NCI-H1092 (cell line): ENCODE measurements around the gene COL4A1.

Experiments used
- DNase-seq: peaks from one replicate; lab custom pipeline; 2025; lab: John Stamatoyannopoulos, UW

Gene COL4A1

DNA sequence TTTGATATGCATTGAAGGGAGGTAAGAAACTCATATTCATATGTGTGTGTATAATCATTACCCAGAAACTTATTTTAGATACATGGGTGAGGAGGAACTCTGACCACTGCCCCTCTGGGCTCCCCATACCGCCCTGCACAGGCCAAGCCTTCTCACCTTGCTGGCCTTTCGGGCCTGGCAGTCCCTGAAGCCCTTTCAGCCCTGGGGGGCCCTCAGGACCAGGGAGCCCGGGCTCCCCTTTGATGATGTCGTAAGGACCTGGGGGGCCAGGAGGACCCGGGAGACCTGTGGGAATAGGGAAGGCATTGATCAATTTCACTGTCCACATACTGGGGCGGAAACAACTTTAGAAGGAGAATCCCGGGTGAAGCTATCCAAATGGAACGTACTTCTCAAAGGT is 142.3 kb downstream of the COL4A1 start:
- no peak for DNase-seq

DNA sequence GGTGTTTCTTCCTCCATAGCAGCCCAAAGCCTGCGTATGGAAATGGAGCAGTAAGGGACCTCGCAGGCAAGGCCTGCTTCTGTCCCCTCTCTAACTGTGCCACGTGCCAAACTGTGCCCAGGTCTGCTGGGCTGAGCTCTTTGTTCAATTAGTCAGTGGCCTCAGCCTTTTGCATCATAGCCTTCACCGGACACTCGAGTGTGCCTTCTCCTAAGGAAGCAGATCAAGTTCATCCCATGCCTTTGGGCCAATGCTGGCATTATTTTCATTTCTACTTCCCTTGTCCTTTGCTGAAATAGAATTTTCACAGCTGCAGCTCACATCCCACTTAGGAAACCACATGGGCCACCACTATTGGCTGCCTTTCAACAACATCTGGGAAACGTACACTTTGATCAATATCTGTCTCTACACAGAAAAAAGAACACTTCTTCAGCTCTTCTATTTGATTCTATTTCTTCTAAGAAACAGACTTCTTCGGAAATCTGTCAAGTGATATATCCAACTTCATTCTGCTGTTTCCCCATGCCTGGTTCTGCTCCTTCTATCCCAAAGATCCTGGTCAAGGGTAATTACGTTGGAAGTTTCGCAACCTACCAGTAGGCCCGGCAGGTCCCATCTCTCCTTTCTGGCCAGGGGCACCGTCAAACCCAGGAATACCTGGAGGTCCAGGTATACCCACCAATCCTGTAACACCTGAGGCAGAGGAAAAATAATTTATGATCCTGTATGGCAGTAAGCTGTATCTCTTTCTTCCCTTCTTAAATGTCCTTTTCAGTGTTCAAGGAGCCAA is 143.9 kb downstream of the COL4A1 start:
- no peak for DNase-seq

DNA sequence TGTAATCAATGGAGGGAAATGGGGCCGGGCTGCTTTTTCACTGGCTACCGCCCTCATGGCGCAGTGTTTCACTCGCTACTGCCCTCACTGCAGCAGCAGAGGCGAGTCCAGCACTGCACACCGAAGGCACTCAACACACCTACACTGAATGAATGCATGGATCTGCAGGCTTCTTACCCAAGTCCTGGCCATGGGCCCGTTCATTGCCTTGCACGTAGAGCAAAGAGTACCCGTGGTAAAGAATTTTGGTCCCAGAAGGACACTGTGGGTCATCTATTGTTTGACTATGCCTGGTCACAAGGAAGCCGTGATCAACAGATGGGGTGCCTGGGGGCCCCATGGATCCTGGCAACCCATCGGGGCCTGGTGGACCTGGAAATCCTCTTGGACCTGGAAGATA is 144.9 kb downstream of the COL4A1 start:
- DNase-seq: no peak

DNA sequence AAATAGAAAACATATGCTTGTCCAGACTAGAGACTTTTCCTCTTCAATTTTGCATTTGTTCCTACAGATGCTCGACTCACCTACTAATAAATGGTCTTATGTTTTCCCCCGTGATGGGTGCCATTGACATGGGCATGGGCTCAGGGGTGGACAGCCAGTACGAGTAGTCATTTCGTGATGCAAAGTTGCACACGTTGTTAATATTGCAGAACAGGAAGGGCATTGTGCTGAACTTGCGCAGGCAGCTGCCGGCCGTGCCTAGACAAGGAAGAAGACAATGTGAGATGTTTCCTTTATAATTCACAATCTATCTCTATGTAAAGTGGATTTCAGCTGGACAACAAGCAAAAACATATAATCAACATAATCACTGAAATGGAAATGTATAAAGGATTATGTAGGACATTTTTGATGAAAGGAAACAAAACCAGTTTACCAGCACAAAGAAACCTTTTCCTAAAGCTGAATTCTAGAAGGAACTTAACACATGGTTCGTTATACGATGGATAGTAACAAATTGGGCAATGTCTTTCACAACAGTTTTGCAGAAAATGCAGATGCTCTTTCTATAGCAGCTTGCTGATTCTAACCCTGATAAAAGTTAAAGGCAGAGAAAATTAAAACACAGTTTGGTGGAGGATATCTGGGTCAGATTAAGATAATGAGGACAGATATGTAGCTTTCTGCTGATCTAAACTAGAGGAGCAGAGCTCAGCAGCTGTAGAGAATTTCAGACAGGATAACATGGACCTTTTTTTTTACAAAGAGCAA is 145.7 kb downstream of the COL4A1 start:
- DNase-seq: no peak

DNA sequence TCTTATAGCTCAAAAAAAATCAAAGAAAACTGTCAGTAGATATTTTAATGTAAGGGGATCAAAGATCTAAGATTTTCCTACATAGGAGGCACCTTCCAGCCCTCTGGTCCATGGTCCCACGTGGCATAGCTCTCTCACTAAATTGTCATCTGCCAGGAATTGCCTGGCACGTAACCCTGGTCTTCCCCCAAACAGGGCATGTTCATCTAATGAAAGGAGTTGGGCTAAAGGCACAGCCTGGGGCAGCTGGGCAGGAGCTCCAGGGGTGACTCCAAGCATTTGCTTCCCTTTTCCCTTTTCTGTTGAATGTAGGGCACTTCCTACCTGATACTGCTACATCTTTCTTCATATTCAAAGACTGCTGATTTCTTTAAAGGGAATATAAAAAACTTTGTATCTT is 148.7 kb downstream of the COL4A1 start:
- no peak for DNase-seq

DNA sequence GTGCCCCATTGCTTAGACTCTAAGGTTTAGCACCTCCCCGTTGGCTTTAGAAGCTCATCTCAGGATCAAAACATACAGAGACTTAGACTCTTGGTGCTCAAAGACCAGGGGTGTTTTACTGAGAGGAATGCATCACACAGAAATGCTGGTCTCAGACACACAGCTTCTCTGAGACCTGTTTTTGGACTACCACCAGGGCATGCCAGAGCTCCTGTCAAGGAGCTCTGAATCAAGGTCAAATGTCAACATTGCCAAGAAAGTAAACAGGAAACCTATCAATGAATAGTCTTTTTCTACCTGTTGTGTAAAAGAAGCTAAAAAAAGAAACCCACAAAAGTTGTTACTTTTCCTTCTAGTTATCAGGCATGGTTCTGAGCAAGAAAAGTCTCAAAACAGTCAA is 149.2 kb downstream of the COL4A1 start:
- no peak for DNase-seq

DNA sequence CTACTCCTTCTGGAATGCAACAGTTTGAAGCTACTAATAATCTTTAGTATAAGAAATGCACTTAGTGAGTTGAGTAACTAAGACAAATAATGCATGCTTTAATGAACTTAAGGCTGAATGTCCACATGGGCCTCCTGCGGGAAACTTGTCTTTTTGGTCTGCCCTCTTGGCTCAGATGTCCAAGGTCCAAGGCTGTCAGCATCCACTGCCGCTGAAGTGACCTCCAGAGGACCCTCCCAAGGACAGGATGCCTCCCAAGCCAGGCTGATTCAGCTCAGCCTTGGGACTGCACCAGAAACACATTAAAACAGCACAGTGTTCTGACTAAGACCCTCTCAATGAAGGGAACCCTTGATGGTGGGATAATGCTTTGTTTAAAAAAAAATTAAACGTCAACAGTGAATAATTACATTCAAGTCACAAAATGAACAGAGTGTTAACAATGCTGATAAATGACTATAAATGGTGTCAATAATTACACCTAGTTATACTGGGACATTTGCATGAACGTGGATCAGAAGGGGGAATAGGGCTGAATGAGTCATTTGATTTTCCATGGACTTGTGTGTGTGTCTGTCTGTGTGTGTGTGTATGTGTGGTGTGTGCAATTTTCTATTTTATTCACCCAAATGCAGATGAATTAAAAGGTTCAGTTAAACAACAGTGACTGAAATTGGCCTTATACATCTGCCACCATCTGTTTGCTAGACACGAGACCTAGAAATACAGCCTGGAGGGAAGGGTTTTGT is 150.5 kb downstream of the COL4A1 start:
- no peak for DNase-seq

DNA sequence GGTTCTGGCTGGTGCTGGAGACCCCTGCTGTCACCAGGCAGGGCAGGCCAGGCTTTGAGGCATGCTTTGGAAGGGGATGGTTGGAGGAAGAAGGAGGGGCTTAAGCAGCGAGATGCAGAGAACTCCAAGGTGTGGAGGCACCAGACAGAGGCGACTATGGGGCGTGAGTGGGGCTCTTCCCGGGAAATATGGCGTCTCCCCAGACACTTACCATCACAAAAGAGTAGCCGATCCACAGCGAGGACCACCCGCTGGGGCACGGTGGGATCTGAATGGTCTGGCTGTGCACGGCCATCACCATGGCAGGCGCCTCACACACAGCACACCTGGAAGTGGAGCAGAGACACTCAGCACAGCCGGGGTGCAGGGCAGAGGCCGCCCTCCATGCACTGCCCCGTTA is 151.9 kb downstream of the COL4A1 start:
- no peak for DNase-seq

DNA sequence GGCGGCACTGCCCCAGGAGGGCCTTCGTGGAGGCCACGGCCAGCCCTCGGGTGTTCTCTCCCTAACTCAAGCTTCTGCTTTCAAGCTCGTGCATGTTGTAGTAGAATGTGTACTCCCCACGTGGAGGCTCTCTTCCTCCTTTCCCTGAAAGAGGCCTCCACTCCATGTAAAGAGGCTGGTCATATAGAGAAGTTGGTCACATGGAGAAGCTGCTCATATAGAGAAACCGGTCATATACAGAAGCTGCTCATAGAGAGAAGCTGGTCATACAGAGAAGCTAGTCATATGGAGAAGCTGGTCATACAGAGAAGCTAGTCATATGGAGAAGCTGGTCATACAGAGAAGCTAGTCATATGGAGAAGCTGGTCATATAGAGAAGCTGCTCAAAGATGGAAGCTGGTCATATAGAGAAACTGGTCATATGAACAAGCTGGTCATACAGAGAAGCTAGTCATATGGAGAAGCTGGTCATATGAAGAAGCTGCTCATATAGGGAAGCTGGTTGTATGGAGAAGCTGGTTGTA is 152.5 kb downstream of the COL4A1 start:
- DNase-seq: no peak

DNA sequence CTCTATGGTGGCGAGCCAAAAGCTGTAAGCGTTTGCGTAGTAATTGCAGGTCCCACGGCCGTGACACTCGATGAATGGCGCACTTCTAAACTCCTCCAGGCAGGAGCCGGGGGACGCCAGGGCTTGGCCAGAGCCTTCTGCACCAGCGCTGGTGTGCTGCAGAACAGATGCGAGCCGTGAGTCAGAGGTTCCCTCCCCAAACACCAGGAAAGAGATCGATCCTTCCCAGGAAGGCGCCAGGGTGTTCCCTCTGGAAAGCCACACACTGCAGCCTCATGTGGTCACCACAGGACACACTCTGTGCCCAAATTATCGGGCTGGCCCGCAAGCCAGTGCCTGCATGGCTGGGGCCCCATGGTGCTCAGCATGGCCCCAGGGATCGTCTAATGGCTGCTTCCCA is 154.6 kb downstream of the COL4A1 start:
- DNase-seq: no peak

DNA sequence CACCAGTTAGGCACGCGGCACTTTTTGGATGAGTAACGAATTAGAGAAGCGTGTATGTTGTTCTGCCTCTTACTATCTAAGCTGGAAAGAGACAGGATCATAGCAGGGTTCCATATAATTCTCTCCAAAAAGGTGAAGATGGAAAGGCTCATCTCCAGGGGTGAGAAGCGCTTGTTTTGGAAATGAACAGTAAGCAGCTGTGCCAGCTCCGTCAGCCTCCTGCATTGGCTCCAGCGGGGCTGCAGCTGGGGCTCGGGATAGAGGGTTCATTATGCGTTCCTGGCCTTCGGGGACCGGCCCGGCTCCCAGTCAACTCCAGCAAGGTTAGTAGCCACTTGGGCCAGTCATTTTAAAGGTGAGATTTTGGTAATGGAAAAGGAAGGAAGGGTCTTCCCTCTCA is 155.5 kb downstream of the COL4A1 start:
- no peak for DNase-seq

DNA sequence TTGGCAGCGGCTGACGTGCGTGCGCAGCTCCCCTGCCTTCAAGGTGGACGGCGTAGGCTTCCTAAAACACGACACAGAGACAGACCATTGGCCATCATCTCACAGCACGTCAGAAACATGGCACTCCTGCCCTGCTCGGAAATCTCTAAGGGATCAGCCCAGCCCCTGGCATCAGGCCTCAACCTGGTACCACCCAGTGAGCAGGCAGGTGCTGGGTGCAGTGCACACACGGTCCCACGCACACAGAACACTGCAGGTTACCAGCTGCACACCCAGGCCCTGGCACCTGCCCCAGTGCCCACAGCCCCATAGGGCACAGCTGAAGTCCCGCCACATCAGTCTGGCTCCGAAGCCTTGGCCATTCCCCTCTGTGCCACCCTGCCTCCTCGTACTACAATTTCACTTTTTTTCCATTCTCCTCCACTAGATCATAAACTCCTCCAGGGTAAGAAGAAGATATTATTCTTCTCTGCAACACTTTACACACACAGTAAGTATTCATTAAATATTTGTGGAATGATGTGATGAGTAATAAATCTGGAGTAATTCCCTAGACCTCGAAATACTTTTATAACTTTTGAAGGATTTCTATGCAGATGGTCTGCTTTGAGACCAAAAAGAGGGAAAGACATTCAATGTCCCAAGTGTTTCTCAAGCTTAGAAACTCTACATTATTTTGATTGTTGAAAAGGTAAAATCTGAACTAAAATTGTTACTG is 156.4 kb downstream of the COL4A1 start:
- DNase-seq: no peak

DNA sequence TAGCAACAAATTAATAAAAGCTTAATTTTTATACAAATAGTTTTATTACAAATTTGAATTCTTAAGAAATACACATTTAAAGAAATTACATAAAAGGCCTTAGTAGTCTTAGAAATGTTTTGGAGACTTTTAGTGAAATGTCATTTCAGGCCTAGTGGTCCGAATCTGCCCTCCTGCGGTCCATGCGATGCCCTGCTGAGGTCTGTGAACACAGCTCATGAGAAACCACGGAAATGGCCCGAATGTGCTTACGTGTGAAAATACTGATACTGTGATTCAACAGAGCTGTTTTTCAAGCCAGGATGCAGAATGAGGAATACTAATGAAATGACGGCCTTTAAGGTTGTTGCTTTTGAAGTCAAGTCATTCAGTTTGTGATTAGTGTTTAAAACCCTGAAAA is 157.9 kb downstream of the COL4A1 start:
- no peak for DNase-seq

DNA sequence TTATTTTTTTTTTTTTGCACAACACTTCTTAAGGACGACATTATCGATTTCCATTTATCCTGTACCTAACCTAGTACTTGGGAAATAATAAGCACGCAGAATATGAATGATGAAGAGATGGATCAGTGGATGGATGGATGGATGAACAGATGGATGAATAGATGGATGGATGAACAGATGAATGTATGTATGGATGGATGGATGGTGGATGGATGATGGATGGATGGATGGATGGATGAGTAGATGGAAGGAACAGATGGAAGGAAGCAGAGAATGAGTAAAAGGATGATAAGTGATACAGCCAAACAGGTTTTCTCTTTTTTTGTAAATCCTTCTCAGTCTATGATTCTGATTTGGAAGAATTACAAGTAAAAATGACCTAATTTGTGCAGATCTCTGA is 166.9 kb downstream of the COL4A1 start:
- no peak for DNase-seq

DNA sequence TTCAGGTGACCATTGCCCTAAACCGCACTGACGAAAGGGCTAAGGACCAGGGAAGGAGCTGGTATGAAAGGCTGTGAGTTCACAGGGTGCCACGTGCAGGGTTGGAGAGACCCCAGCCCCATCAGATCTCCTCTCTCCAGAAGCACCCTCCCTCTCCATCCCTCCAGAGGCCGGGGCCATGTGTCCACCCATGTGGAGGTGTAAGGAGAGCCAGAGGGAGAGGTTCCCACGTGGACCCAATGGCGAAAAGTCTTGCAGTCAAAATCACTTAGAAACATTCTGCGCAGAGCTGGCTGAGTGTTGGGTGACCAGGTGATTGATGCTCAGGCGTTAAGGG is 168.3 kb downstream of the COL4A1 start:
- DNase-seq: no peak

DNA sequence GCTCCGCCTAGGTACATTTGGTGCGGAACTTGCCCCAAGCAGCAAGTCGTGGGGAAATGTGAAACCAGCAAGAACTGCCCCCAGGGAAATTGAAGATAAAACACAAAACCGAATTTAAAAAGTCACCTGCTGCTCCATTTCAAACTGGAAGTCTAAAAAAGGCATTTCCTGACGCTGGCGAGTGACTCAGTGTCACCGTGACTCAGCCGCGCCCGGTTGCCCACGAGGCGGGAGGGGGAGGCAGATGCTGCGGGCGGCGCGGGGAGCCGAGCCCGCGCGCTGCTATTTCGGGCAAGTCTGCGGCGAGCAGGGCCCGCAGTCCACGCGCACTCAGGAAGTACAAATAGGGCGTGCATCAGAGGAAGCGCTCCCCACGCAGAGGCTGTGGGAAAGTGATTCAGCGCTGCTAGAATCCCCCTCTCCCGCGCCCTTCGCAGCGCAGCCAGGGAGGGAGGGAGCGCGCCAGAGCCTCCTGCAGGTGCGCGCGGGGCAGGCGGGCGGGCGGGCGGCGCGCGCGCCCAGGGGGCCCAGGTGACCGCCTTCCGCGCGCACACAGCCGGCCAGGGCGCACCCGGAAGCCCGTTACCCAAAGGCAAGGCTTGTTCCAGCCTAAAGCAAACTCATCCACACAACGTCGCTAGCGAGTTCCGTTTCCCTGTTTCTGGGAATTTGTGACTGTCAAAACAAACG is 168.8 kb downstream of the COL4A1 start:
- DNase-seq: peak; percentile 48

DNA sequence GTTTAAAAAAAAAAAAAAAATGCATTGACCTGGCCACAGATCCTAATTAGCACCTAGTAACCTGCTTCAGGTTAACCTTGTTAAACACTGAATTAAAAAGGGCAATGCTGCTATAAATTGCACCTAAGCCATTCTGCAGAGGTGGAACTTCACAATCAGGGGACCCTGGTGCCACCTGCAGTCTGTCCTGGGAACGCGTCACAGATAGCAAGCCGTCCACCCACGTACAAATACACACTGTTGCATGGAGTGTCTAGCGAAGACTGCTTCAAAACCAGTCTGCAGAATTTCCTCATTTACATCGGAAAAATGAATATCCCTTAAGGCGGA is 169.3 kb downstream of the COL4A1 start:
- peak; percentile 61 for DNase-seq

DNA sequence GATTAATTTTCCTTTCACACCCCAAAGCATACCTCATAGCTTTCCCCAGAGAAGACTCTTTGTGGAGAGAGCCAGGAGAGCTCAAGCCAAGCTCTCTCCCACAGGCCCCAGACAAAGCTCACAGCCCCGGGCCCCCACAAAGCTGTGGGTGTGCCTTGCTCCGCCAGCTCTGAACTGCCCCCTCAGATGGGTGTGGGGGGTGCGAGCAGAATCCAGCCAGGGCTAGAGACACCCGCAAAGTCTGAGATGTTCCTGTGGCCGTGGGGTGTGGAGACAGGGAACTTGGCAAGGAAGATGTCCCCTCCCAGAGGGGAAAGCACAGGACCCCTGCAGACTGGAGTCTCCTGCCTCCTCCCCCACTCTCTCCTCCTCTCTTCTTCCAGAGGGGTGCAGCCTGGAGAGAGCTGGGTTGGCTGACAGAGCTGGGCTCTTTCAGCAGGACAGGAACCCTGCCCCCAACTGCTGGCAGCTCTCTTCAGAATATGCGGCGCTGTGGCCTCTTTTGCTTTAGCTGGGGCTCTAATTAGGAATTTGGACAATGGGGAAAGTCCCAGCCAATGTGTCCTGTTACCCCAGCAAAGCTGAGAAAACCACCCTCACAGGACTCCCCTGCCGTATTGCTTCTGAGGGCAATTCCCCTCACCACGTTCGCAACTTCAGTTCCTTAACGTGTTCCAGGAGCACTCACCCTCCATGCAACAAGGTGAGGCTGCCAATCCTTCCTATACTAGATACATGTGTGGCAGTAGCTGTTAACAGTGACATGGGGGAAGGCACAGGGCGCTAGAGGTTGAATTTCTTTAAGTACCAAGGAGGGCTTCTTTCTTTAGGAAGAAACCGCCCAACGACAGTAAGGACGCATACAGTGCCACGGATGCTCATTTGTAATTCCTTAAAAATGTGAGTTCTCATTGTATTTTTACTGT is 170.0 kb downstream of the COL4A1 start:
- DNase-seq: no peak

DNA sequence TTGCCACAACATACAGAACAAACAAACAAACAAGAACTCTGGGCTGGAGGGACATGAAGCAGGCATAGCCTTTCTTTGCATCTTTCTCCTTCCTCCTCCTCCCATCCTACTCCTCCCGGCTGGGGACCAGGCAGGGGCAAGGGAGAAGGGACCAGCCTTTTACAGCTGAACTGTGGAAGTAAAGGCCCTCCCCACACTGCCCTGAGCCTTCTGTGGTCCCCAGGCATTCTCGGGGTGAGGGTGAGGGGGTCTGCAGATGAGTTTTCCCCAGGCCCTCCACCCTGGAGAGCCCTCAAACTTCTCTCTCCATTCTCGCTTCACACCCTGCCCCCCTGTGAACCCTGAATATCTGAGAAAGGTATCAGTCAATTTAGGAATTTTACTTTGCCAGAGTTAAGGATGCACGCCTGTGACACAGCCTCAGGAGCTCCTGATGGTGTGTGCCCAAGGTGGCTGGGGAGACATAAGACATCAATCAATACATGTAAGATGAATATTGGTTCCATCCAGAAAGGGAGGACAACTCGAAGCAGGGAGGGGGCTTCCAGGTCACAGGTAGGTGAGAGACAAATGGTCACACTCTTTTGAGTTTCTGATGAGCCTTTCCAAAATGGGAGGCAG is 170.9 kb downstream of the COL4A1 start:
- no peak for DNase-seq

DNA sequence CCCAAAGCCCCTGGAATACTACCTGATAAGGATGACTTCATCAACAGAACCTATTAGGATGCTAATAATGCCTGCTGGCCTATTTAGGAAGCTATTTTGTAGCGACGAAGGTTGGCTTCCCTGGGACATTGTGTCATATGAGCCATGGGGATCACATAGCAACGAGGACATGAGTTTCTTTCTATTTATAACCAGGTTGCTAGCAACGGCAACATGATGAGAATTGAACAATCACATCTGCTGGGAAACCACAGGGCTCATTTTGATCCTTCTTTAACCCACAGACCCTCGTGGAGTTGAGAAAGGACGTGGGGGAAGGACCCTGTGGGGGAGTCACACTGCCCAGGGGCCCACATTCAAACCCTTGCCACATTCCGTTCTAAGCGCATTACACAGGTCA is 172.2 kb downstream of the COL4A1 start:
- no peak for DNase-seq
